ENCODE results near the gene ANKRD34A. TPM values are rescaled to one million over a fixed set of nuclear protein-coding genes. Genes with fewer than 3 reads are reported as not detected.

ANKRD34A gene
- total and polyA plus RNA-seq, 2 of the 8 experiments (the other 6 are each of a cell fraction or from before 2014, with no cell fraction given), result 0.15 to 0.20 TPM

DNA sequence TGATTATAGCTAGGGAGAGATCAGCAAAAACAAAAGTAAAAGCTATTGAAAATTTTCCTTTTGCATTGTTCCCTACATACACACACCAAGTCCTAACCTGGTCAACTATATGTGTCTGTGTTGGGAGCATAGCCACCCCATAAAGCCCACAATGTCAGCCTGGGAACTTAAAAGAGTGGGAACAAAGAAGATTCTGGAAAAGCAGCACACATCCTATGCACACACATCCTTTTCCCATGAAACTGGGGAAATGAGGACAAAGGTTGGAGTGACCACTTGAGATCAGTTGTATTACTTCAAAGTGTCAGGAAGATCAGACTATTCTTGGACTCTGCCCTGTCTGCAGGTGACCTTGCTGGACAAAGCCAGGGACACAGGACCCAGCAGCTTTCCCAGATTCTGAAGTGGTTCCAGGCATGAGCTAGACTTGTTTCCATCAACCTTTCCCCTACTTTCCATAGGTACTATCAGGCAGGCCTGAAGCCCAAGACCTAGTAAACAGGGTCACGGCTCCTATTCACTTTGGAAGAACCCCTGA, 16.2 kb upstream of the ANKRD34A start (continued):
- TF ChIP-seq SRF (IDR thresholded peaks at IDR 0.05; ENCODE audit: low read depth, low read length) (no peak), GTF2F1 (IDR thresholded peaks at IDR 0.05; ENCODE audit: borderline replicate concordance, low read depth, low read length) (no peak), CBX5 (IDR thresholded peaks at IDR 0.05; ENCODE audit: low read depth, low read length) (no peak), MAFK (IDR thresholded peaks at IDR 0.05; ENCODE audit: low read depth, low read length) (no peak), JUN (IDR thresholded peaks at IDR 0.05; ENCODE audit: low read depth, low read length) (no peak), CHD2 (IDR thresholded peaks at IDR 0.05; ENCODE audit: low read length) (no peak)
- TF ChIP-seq, protein P1, sequence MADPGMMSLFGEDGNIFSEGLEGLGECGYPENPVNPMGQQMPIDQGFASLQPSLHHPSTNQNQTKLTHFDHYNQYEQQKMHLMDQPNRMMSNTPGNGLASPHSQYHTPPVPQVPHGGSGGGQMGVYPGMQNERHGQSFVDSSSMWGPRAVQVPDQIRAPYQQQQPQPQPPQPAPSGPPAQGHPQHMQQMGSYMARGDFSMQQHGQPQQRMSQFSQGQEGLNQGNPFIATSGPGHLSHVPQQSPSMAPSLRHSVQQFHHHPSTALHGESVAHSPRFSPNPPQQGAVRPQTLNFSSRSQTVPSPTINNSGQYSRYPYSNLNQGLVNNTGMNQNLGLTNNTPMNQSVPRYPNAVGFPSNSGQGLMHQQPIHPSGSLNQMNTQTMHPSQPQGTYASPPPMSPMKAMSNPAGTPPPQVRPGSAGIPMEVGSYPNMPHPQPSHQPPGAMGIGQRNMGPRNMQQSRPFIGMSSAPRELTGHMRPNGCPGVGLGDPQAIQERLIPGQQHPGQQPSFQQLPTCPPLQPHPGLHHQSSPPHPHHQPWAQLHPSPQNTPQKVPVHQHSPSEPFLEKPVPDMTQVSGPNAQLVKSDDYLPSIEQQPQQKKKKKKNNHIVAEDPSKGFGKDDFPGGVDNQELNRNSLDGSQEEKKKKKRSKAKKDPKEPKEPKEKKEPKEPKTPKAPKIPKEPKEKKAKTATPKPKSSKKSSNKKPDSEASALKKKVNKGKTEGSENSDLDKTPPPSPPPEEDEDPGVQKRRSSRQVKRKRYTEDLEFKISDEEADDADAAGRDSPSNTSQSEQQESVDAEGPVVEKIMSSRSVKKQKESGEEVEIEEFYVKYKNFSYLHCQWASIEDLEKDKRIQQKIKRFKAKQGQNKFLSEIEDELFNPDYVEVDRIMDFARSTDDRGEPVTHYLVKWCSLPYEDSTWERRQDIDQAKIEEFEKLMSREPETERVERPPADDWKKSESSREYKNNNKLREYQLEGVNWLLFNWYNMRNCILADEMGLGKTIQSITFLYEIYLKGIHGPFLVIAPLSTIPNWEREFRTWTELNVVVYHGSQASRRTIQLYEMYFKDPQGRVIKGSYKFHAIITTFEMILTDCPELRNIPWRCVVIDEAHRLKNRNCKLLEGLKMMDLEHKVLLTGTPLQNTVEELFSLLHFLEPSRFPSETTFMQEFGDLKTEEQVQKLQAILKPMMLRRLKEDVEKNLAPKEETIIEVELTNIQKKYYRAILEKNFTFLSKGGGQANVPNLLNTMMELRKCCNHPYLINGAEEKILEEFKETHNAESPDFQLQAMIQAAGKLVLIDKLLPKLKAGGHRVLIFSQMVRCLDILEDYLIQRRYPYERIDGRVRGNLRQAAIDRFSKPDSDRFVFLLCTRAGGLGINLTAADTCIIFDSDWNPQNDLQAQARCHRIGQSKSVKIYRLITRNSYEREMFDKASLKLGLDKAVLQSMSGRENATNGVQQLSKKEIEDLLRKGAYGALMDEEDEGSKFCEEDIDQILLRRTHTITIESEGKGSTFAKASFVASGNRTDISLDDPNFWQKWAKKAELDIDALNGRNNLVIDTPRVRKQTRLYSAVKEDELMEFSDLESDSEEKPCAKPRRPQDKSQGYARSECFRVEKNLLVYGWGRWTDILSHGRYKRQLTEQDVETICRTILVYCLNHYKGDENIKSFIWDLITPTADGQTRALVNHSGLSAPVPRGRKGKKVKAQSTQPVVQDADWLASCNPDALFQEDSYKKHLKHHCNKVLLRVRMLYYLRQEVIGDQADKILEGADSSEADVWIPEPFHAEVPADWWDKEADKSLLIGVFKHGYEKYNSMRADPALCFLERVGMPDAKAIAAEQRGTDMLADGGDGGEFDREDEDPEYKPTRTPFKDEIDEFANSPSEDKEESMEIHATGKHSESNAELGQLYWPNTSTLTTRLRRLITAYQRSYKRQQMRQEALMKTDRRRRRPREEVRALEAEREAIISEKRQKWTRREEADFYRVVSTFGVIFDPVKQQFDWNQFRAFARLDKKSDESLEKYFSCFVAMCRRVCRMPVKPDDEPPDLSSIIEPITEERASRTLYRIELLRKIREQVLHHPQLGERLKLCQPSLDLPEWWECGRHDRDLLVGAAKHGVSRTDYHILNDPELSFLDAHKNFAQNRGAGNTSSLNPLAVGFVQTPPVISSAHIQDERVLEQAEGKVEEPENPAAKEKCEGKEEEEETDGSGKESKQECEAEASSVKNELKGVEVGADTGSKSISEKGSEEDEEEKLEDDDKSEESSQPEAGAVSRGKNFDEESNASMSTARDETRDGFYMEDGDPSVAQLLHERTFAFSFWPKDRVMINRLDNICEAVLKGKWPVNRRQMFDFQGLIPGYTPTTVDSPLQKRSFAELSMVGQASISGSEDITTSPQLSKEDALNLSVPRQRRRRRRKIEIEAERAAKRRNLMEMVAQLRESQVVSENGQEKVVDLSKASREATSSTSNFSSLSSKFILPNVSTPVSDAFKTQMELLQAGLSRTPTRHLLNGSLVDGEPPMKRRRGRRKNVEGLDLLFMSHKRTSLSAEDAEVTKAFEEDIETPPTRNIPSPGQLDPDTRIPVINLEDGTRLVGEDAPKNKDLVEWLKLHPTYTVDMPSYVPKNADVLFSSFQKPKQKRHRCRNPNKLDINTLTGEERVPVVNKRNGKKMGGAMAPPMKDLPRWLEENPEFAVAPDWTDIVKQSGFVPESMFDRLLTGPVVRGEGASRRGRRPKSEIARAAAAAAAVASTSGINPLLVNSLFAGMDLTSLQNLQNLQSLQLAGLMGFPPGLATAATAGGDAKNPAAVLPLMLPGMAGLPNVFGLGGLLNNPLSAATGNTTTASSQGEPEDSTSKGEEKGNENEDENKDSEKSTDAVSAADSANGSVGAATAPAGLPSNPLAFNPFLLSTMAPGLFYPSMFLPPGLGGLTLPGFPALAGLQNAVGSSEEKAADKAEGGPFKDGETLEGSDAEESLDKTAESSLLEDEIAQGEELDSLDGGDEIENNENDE (IDR thresholded peaks at IDR 0.05; ENCODE audit: insufficient replicate concordance, low read length), result no peak

Data from H1 (cell line).